HepG2 (cell line): ENCODE results near the gene SCUBE1. TPM values are rescaled to one million over a fixed set of nuclear protein-coding genes. Genes with fewer than 3 reads are reported as not detected.

Experiments
- ATAC-seq: fragments of 200-7000 bp; cut with Tn5 transposase; 3 replicates; pipeline ENCODE4 v1.9.1; 2020; ENCODE audit warnings: mild to moderate bottlenecking, moderate library complexity
- BruUV-seq: library from RNA; stranded (reverse); fragments of 400-500 nt; replicated peaks from 2 replicates; lab custom pipeline; 2021; lab: Mats Ljungman, UMichigan
- CTCF ChIA-PET: fragments of 300-600 bp; formaldehyde crosslinking; extraction: SDS; loops from one replicate; lab custom pipeline; 2021; ENCODE audit warnings: low total read pairs, inconsistent platforms, low intra/inter-chr PET ratio; lab: Yijun Ruan, JAX
- POLR2A ChIA-PET: fragments of 350-600 bp; sonication (Branson Sonifier 250); formaldehyde crosslinking; loops from one replicate; lab custom pipeline; 2020; ENCODE audit warnings: antibody characterized with exemption, inconsistent platforms; lab: Yijun Ruan, JAX
- DNase-seq: peaks from one replicate; pipeline ENCODE4 v3.0.0-alpha.2; 2015; ENCODE audit warnings: low spot score
- FAIRE-seq: peaks from 3 replicates; lab custom pipeline; 2011; peaks lifted over from hg19 to GRCh38; lab: Jason Lieb, UNC
- H2AFZ ChIP-seq: one replicate; pipeline ENCODE4 v1.6.1; 2011; ENCODE audit warnings: low read length, inconsistent platforms
- H3K27ac ChIP-seq: fragments of 300-600 bp; 3 replicates; pipeline ENCODE4 v1.8.0; 2011; ENCODE audit warnings: mixed run types, mild to moderate bottlenecking, mixed read lengths, low read length, inconsistent platforms; ENCODE audit not compliant: insufficient read depth; ENCODE audit errors: extremely low read length
- H3K27me3 ChIP-seq, 2 experiments: fragments of 200-600 bp in 1 of 2; 2 replicates in 1 of 2; 3 replicates in 1 of 2; pipeline versions ENCODE4 v1.6.0 to v1.8.0; 2011; ENCODE audit warnings: low read length in 2 of 2, mild to moderate bottlenecking in 2 of 2, moderate library complexity in 2 of 2, inconsistent platforms in 1 of 2; ENCODE audit not compliant: insufficient read depth in 2 of 2, control insufficient read depth in 1 of 2
- H3K36me3 ChIP-seq, 2 experiments: fragments of 200-600 bp in 1 of 2; replicated peaks in 1 of 2; 2 replicates in 1 of 2; 3 replicates in 1 of 2; pipeline versions ENCODE4 v1.5.1 to v1.8.0; 2011; ENCODE audit warnings: low read length in 2 of 2, inconsistent platforms in 1 of 2; ENCODE audit not compliant: insufficient read depth in 2 of 2, control insufficient read depth in 1 of 2
- H3K4me1 ChIP-seq: 2 replicates; pipeline ENCODE4 v1.5.1; 2012; ENCODE audit warnings: low read length, inconsistent platforms; ENCODE audit not compliant: insufficient read depth
- H3K4me2 ChIP-seq: 2 replicates; pipeline ENCODE4 v1.6.0; 2011; ENCODE audit warnings: low read depth, low read length, inconsistent platforms
- H3K4me3 ChIP-seq, 3 experiments: fragments of 200-600 bp in 1 of 3; sonication (generic), shearing (Covaris generic) in 1 of 3; replicated peaks in 1 of 3; 2 replicates each; pipeline ENCODE4 v1.5.1; 2011 to 2016; ENCODE audit warnings: low read length in 3 of 3, inconsistent platforms in 2 of 3, low read depth in 2 of 3, mild to moderate bottlenecking in 2 of 3, control low read depth in 1 of 3, mixed read lengths in 1 of 3; ENCODE audit not compliant: insufficient read depth in 1 of 3
- H3K79me2 ChIP-seq: one replicate; pipeline ENCODE4 v1.6.1; 2011; ENCODE audit warnings: low read length, inconsistent platforms; ENCODE audit not compliant: insufficient read depth
- H3K9ac ChIP-seq: 2 replicates; pipeline ENCODE4 v1.6.0; 2011; ENCODE audit warnings: mild to moderate bottlenecking, low read depth, low read length, inconsistent platforms; ENCODE audit not compliant: insufficient read depth
- H3K9me3 ChIP-seq: 2 replicates; pipeline ENCODE4 v1.5.1; 2012; ENCODE audit warnings: mild to moderate bottlenecking, low read length
- H4K20me1 ChIP-seq: 2 replicates; pipeline ENCODE4 v1.6.0; 2011; ENCODE audit warnings: inconsistent platforms, mild to moderate bottlenecking, low read length, moderate library complexity; ENCODE audit not compliant: insufficient read depth
- CTCF ChIP-seq: sonication (generic); formaldehyde crosslinking; IDR thresholded peaks from 2 replicates; pipeline ENCODE4 v1.5.0; 2020; ENCODE audit warnings: mild to moderate bottlenecking, missing genetic modification reagents, moderate library complexity
- HNF1A ChIP-seq, 2 experiments: sonication (generic) in 1 of 2; formaldehyde crosslinking in 1 of 2; IDR thresholded peaks; 2 replicates each; pipeline versions ENCODE4 v1.4.0 to v1.6.1; 2016 to 2020; ENCODE audit warnings: borderline replicate concordance in 1 of 2, low read depth in 1 of 2, mild to moderate bottlenecking in 1 of 2, missing genetic modification reagents in 1 of 2
- MTA3 ChIP-seq: sonication (generic); formaldehyde crosslinking; IDR thresholded peaks from 2 replicates; pipeline ENCODE4 v1.4.0; 2020; ENCODE audit warnings: missing genetic modification reagents
- NFE2 ChIP-seq: sonication (generic); formaldehyde crosslinking; IDR thresholded peaks from 2 replicates; pipeline ENCODE4 v1.4.0; 2020; ENCODE audit warnings: missing genetic modification reagents
- WGBS: methylation state at CpG from one replicate; pipeline ENCODE4 v1.1.6; 2017; ENCODE audit warnings: low lambda C conversion rate; 5-methylcytosine and 5-hydroxymethylcytosine counted together
- in situ Hi-C: cut with HindIII; loops from 2 replicates; pipeline ENCODE4 v1.10.0; 2017; ENCODE audit warnings: low pct_unique_long_range_greater_than_20kb; ENCODE audit not compliant: extremely low pct_ligation_motif_present
- intact Hi-C: fragments of 100-400 bp; cut with micrococcal nuclease; formaldehyde crosslinking; loops from one replicate; pipeline ENCODE4 v1.10.0; 2022; ENCODE audit not compliant: unreplicated experiment
- polyA plus RNA-seq, 8 experiments: library from polyadenylated mRNA; depleted of rRNA in 3 of 8; stranded (reverse) in 7 of 8; unstranded in 1 of 8; fragments of >200 nt; fragmentation: Illumina TruSeq in 4 of 8; extraction: Trizol in 4 of 8; gene quantifications; 2 replicates each; pipeline versions ENCODE4 v1.2.1 to v1.2.3, GENCODE V29; 2011 to 2016; ENCODE audit warnings: low read depth in 4 of 8, missing spikeins in 1 of 8, mixed read lengths in 1 of 8; ENCODE audit not compliant: insufficient read depth in 1 of 8
- total RNA-seq, 5 experiments: library from RNA; depleted of rRNA; stranded (reverse); fragments of >200 nt; fragmentation: Illumina TruSeq; extraction: Trizol; gene quantifications; 2 replicates each; pipeline ENCODE4 v1.2.3, GENCODE V29; 2016; ENCODE audit warnings: low read depth in 1 of 5

SCUBE1 gene
- total and polyA plus RNA-seq, 2 of the 13 experiments (the other 11 are each of a cell fraction or from before 2014, with no cell fraction given), result under 0.01 to 0.05 TPM

GRCh38 chr22:43209971-43210370 lies 133.2 kb downstream of the SCUBE1 start:
- H3K9ac ChIP-seq, result no peak overlapping the region
- in situ Hi-C loops (no loop called here), intact Hi-C loops (no loop called here)
- no peak overlapping the region for H3K4me2 ChIP-seq
- no peak overlapping the region for H2AFZ ChIP-seq
- BruUV-seq, result no TSS peak
- no peaks in the 10 kb centered on the region for H4K20me1 ChIP-seq
- no peak overlapping the region for H3K4me3 ChIP-seq
- POLR2A ChIA-PET, result no interaction called here
- H3K27ac ChIP-seq, result no peak overlapping the region
- 43% methylated on average over 6 of the region's 22 CpGs for WGBS
- DNase-seq (no peak), FAIRE-seq (no peak), ATAC-seq (no peak)
- H3K27me3 ChIP-seq, result peaks cover 15 to 65% of the 10 kb centered on the region in 2 experiments; a peak in 4 of 5 replicates
- no peaks in the 10 kb centered on the region for H3K36me3 ChIP-seq
- CTCF ChIA-PET, result no interaction called here
- no peaks in the 10 kb centered on the region for H3K9me3 ChIP-seq
- TF ChIP-seq CTCF (CRISPR knock-in tag) (no peak), HNF1A (IDR thresholded peaks at IDR 0.05; ENCODE audit: low read depth) (no peak), HNF1A (CRISPR knock-in tag; IDR thresholded peaks at IDR 0.05; ENCODE audit: borderline replicate concordance) (no peak), NFE2 (CRISPR knock-in tag) (no peak), MTA3 (CRISPR knock-in tag) (no peak)
- H3K79me2 ChIP-seq, result no peaks in the 10 kb centered on the region
- H3K4me1 ChIP-seq, result no peaks in the 10 kb centered on the region
